T-helper 2 cell treated with Interferon-gamma antibody and Interleukin-4, amounts not matched to agents 100 ng/mL and 5 ng/mL, for 36 hours (primary cell): ENCODE measurements around the gene MYLK. TPM values are rescaled to one million over a fixed set of nuclear protein-coding genes. Genes with fewer than 3 reads are reported as not detected.
"Not testable (repeated sequence)": the region's sequence is repeated elsewhere in the genome, so short reads cannot be mapped to it uniquely, and the experiment has no call there.

Source experiments
- intact Hi-C: fragments of 100-400 bp; cut with micrococcal nuclease; formaldehyde crosslinking; loops from one replicate; pipeline ENCODE4 v1.15.1; 2023
- total RNA-seq: library from RNA; stranded (reverse); gene quantifications from 2 replicates; pipeline ENCODE4 v1.2.3, GENCODE V29; 2022

The MYLK gene
- total RNA-seq, 1 donor from 2014 or later: 0.30 TPM

DNA sequence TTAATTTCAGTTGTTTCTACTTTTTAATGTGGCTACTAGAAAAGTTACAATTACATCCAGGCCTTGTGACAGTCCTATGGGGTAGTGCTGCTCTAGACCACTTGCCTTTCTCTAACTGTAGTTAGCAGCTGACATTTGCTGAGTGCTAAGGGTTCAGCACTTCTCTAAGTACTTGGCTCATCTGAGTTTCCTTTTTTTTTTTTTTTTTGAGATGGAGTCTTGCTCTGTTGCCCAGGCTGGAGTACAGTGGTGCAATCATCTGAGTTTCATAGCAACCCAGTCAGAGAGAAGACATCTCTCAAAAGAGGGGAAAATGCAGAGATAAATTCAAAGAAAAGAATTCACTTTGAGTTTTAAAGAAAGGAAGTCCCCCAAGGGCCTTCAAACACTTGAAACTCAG lies 130.8 kb downstream of the MYLK start:
- intact Hi-C loops: no loop called here

DNA sequence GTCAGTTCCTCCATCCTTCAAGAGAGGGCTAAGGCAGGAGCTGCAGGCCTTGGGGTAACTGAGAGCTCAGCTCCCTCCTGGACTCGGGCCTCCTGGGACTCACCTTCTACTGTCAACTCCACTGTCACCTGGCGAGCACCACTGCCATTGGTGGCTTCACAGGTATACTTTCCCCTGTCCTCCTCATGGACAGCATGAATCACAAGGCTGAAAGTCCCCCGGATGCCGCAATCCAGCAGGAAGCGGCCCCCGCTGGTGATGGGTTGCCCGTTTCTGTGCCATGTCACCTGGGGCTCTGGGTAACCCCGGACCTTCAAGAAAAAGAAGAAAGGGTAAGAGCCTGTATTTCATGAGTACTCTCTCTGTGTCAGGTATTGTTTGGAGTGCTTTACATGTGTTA lies 131.9 kb downstream of the MYLK start:
- intact Hi-C loops: no loop called here

DNA sequence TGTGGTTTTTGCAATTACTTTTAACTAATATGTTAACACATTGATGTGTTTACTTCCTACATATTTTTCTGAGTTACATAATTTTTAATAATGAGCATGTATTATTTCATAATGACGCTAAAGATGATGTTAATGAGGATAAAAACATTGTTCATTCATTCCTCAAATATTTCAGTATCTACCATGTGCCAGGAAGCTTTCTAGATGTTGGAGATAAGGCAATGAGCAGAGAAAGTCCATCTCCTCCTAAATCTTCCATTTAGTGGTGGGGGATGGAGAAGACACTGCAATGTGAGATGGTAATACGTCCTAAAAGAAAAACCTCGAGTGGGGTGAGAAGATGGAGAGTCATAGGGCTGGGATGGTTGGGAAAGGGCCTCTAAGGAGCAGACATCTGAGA lies 132.7 kb downstream of the MYLK start:
- intact Hi-C loops: no loop called here

DNA sequence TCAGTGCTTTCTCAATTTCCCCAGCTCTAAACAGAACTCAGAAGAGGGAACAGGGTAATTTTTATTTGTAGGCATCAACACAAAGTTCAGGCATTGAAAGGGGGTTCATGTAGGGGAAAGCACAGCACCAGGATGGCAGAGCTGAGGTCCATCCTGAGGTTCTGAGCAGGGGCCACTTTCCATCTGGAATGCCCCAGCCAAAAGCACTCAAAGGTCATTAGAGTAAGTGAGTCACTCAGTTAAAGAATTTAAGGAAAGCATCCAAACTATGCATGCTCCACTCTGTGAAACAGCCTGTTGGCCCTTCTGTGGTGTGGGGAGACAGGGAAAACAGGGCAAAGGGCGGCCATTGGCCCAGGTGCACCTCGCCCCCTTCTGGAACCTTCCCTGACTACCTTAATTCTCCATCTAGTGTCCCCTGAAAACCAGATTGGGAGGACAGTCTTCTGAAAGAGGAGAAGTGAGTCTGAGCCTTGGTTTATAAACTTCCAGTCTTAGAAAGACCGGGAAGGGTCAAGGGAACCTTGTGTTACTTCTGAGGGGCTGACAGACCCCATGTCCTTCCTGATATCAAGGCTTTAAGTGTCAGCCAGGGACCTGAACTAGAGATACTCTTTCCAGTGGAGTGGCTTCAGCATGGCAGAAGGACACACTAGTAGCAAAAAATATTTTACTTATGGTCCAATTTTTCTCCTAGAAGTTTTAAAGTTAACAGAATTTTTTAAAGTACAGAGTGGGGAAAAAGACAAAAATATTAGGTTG lies 133.3 kb downstream of the MYLK start:
- intact Hi-C loops: no loop called here

DNA sequence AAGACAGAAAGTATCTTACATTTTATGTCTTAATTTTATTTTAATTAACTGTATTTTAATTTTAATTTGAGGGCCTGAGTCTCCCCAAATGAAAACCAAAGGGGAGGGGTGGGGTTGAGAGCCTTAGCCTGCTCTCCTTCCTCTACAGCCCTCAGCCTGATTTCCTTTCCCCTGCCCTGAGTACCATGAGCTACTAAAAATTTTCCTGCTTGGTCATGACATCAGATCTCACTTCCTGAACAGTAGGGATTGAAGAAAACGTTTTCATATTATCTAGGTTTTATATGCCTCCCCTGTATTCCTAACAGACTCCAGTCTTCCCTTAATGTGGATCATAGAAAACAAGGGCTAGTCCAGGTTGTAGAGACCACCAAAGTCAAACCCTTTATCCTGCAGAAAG lies 133.9 kb downstream of the MYLK start:
- intact Hi-C loops: no loop called here

DNA sequence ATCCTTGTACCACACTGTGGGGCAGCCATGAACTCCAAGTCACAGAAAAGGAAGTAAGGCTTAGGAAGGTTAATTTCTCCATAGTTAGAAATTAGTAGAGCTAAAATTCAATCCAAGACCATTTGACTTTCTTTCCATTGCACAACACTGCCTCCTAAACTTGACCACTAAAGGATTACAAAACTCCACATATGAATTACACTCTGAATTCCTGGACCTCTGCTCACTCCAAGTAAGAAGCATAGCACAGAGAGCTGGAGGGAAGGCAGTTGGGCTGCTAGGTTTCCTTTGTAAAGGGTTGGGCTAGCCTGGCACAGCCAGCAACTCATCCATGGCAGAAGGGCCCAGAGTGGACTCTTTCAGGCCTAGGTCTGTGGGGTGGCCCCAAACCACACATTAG lies 134.4 kb downstream of the MYLK start:
- intact Hi-C loops: no loop called here

DNA sequence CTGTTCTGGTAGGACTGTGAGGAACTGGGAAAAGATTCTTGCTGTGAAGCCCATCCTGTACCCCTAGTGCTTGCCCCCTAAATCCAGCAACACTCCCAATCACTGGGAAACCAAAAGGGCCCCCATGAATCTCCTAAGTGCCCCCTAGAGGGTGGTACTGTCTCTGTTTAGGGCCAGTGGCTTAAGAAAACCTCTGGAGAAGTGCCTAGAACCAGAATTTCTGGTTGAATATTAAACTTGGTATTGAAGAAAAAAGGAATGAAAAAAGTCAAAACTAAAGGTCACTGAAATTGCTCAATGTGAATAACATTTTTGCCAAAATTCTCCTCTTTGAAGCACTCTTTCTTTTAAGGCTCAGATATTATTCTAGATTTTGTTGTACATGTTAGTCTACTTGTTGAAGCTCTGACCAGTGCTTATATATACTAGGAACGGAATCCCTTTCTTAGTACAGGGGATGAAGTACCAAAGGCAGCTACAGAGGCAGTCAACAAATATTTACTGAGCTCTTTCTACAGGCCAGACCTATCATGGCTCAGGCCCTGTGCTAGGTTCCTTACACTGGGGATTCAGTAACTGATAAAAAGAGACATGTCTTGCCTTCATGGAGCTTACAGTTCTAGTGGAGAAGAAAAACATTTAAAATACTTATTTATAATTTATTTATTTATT lies 138.8 kb downstream of the MYLK start:
- intact Hi-C loops: no loop called here

DNA sequence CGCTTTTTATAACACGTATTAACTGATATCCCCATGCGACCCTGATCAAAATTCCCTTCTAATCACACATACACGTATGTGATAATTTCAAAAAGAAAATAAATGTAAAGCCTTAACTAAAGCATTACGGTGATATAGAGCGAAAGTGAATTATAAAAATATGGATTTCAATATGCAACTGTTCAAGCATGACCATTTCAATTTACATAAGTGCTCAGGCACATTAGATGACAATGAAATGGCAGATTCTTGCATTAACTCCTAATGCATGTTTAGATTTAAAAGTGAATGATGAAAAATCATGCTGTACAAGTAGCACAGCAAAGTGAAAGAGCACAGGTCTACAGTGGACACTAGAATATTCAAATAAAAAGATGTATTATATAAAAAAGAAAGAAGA lies 140.1 kb downstream of the MYLK start:
- intact Hi-C loops: no loop called here

DNA sequence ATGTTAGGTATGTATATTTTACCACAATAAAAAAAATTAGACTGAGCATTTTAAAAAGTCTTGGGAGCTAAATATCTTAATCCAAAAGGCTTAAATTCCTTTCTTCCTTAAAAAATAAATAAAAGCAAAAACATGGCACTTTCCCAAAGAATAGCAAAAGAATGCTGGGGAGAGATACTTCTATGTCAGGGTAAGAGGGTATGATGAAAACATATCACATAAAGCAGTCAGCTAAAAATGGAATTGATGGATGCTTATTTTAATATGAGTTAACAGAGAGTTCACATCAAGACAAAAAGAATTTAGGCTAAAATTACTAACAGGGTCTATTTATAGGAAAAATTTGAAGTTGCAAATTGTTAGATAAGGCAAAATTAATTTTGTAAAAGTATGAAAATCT lies 141.0 kb downstream of the MYLK start:
- intact Hi-C loops: no loop called here

DNA sequence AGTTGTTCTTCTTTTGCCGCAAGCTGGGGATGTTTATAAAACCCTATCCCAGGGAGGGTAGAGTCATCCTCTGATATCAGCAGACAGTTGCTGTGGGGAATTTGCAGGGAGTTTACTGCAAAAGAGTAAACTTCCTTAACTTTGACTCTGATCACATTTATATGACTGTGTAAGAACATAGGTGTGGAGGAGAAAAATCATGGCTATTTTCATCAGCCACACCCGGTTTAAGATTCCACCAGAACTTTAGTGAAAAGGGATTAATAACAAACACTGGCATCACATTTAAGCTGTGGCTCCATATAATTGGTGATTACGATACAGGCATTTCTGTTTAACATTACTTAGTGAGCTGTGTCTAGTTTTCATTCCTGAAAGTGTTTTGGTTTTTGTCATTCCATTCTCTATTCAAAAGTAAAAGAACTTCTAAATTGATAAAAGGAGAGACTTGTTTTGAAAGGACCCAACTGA lies 143.1 kb downstream of the MYLK start:
- intact Hi-C loops: no loop called here

DNA sequence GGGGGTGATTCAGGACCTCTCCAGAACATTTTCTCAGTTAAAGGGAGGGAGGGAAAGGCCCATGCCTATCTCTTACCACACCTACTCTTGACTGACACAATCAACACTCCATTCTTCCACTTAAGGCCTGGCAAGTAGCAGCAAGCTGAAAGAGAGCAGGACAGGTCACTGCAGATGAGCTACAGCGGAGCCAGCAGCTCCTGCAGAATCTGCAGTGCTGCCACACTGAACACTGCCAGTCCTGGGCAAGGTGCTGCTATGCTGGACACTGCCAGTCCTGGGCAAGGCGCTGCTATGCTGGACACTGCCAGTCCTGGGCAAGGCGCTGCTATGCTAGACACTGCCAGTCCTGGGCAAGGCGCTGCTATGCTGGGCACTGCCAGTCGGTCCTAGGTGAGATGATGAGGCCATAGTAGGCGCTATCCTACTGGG lies 143.7 kb downstream of the MYLK start:
- intact Hi-C loops: no loop called here

DNA sequence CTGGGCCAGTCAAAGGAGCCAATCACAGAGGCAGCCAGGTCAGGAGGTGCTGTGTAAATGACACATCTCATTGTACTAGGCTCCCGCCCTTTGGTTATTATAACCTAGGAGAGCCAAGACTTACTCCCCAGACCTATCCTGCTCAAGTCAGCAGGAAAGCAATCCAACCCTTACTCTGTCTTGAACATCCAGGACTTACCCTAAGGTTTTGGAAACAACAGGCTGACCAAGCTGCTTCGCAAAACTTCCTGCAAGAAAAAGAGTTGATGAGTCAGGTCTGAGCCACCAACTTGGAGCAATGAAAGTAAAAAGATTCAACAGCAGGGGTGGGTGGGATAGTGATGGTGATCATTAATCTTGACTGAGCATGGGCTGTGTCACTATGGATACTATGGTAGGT lies 144.4 kb downstream of the MYLK start:
- intact Hi-C loops: no loop called here

DNA sequence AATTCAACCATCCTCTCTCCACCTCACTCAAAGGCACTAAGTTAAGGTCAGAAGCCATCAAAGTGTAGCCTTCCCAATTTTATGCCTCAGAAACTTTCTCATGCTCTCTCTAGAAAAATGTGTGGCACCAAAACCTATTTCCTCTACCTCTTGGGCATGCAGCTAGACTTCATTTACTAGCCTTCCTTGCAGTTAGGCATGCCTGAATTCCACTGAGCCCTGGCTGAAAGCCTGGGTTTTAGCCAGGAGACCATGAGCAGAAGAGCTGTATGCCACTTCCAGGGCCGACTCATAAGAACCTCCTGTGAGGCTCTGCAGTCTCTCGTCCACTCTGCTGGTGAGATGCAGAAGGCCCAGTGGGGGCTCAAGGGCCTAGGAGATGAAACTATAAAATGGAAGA lies 145.0 kb downstream of the MYLK start:
- intact Hi-C loops: no loop called here

DNA sequence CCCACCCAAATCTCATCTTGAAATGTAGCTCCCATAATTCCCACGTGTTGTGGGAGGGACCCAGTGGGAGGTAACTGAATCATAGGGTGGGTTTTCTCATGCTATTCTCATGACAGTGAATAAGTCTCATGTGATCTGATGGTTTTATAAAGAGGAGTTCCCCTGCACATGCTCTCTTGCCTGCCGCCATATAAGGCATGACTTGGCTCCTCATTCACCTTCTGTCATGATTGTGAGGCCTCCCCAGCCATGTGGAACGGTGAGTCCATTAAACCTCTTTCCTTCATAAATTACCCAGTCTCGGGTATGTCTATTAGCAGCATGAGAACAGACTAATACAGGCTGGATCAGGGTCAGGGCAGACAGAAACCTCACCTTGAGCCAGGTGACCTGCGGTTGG lies 145.6 kb downstream of the MYLK start:
- intact Hi-C loops: not testable (repeated sequence)

DNA sequence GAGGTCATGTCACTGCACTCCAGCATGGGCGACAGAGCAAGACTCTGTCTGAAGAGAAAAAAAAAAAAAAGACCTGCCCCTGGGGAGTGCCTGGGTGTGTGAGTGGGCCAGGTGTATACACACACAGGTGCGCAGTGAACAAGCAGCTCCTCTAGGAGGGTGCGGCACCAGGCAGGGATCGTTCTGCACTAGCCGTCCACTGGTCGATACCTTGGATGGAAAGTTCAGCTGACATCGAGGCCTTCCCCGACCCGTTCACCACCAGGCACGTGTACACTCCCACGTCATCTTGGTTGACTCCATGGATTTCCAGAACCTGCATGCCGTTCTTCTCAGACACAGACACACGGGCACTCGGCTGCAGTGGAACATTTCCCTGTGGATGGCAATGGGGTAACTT lies 147.0 kb downstream of the MYLK start:
- intact Hi-C loops: no loop called here

DNA sequence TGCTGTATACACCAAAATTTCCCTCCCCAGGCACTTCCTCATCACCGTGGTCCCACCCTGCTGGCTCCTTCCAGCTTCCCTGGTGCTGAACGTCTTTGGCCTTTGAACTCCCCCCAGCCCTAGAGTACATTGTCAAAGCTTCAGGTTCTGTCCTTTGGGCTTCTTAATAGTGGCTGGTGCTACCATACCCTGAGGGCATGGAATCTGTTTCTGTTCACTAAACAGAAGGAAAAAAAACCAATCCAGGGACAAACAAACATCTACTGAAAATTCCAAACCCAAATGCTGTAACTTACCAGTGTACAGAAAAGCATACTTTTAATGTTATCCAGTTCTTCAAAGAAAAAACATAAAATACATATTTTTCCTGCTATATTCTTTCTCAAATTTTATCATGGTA lies 148.7 kb downstream of the MYLK start:
- intact Hi-C loops: no loop called here

DNA sequence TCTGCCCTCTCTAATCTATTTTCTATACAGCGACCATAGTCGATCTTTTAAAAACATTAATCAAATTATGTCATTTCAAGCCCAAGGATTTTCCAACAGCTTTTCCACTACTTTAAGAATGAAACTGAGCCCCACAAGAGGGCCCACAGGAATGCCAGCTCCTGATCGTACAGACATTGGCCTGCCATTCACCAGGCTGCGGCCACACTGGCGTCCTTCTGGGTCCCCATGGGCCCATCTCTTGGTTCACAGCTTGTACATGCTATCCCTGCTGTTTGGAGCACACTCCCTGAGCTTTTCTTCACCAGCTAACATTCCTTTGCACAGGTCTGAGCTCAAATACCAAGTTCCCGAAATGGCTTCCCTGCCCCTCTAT lies 149.6 kb downstream of the MYLK start:
- intact Hi-C loops: no loop called here

DNA sequence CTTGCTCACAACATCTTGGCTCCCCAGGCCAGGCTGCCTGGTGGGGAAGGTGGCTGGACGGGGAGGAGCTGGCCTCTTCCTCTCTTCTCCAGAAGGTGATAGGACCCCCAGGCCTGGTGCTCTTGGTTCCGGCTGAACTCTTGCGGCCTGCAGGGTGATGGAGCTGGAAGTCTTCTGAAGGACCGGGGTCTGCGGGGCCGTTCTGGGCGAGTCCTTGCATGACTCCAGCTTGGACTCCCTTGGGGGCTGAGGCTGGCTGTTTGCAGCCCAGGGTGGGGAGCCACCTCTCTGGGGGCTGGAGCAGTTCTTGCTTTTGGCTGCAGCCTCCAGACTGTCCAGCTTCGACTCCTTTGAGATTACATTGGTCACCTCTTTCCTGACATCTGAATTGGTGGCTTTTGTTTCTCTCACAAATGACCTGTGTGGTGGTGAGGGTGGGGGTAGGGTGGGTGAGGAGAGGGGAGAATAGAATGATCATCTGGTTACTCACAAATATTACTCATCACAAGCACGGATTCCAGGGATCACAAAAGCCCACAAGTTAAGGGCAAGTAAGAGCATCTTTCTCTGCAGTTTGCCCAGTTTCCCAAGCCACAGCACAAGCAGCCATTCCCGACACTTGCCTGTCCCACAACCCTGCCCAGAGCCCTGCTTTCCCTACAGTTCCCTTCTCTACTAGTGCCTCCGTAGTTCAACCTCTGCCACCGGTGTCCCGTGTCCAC lies 150.2 kb downstream of the MYLK start:
- intact Hi-C loops: no loop called here

DNA sequence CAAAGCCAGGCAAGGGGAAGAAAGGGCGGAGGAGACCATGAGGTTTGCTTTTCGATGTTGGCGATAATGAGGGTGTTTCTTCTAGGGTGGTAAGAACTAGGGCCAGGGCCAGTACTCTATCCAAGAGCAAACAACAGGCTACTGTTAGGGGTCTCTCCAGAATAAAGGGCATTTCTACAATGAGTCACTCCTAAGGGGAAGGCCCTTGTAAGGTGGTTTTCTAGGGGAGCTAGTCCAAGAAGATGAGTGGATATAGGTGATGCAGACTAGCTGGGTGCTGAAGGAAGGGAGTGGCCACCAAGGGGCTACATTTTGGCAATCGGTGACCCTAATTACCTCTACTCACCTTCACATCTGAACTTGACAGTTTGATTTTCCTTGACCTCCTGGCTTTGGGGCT lies 150.8 kb downstream of the MYLK start:
- intact Hi-C loops: no loop called here

DNA sequence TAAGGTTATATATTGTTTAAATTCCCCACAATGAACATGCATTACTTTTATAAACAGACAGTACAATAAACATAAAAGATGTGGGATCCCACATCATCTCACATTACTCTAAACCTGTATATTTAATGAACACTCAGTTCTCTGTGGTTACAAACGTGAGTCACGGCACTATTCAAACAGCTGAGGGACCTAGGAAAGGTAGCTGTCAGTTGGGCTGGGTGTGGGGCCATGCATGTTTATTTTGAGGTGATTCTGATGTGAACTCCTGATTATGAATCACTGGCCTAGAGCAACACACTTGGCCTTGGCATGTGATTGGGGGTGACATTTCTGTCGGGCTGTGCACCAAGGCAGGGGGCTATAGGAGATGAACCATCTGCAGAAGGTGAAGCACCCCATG lies 151.7 kb downstream of the MYLK start:
- intact Hi-C loops: no loop called here

DNA sequence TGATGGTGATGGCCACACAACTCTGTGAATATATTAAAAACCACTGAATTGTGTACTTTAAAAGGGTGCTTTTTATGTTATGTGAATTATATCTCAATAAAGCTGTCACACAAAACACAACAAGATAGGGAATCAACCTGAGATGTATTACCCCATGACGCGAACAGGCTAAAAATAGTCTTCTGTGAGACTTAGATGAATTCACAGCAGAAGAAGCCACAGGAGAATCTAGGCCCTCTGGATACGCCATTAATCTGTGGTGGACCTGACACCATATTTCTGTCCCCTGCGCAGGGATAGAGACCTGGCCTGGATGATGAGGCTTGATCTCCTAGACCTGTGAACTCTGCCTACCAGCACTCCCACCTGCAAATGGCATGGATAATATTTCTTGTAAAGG lies 153.3 kb downstream of the MYLK start:
- intact Hi-C loops: no loop called here

DNA sequence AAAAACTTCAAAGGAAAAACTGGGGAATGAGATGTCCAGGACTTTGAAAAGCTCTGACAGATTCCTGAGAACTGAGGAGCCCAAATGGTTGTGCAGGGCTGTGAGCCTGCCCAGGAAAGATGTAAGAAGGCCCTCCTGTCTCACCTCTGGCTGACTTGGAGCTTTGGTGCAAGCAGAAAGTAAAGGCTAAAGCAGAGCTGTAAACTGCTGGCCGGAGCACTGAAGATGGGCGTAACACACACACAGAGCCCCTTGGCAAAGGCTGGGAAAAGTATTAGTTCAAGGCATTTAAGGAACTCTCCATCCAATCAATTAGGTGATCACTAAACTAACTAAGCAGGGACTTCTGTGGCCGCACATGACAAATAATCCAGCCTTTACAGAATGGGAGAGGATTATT lies 155.1 kb downstream of the MYLK start:
- intact Hi-C loops: no loop called here

DNA sequence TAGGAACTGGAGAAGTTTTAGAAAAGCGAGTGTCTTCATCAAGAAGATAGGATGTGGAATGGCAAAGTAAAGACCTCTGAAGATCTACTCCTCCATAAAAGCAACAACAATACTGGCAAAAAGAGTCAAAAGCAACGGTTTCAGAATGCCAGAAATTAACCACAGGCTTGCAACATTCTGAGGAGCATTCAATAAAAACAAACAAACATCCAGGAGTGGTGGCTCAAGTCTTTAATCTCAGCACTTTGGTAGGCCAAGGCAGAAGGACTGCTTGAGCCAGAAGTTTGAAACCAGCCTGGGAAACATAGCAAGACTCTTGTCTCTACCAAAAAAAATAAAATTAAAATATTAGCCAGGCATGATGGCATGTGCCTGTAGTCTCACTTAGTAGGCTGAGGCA lies 156.1 kb downstream of the MYLK start:
- intact Hi-C loops: no loop called here
